Right renal pelvis (tissue), 4 donors: ENCODE results near the gene ARHGAP40. TPM values are rescaled to one million over a fixed set of nuclear protein-coding genes. Genes with fewer than 3 reads are reported as not detected.

Source experiments
- DNase-seq, 4 donors: peaks; one replicate each; pipeline ENCODE4 v3.0.0-alpha.2; 2013; ENCODE audit warnings: low read depth in 4 of 4, low spot score in 3 of 4, missing footprints in 1 of 4
- polyA plus RNA-seq, 4 donors: library from polyadenylated mRNA; unstranded; fragments of 120-200 nt; gene quantifications; one replicate each; pipeline ENCODE4 v1.2.1, GENCODE V29; 2013; ENCODE audit not compliant: insufficient read length in 4 of 4

ARHGAP40 gene
- polyA plus RNA-seq, 4 donors: 0.45 to 2.4 (median 1.1) TPM

GRCh38 chr20:38673261-38673660 lies 71.7 kb downstream of the ARHGAP40 start:
- no peak for DNase-seq

- DNase-seq: no peak
Measured at GRCh38 chr20:38673725-38674091, 72.1 kb downstream of the ARHGAP40 start.

GRCh38 chr20:38674092-38674764 lies 72.6 kb downstream of the ARHGAP40 start:
- DNase-seq: peak; percentile 43 to 53 (median 46)

GRCh38 chr20:38674765-38675133 lies 73.1 kb downstream of the ARHGAP40 start:
- DNase-seq: no peak

- no peak for DNase-seq
Measured at GRCh38 chr20:38676576-38676975, 75.0 kb downstream of the ARHGAP40 start.

GRCh38 chr20:38680500-38681306 lies 79.1 kb downstream of the ARHGAP40 start:
- DNase-seq: peak; percentile 60 to 72 (median 67)

- no peak for DNase-seq
Measured at GRCh38 chr20:38685271-38685670, 83.7 kb downstream of the ARHGAP40 start.

- peak in 2 of 4 donors; percentile 54 to 56 for DNase-seq
Measured at GRCh38 chr20:38685853-38686473, 84.4 kb downstream of the ARHGAP40 start.

- DNase-seq: peak; percentile 68 to 82 (median 78)
Measured at GRCh38 chr20:38692436-38693411, 91.1 kb downstream of the ARHGAP40 start.

GRCh38 chr20:38697306-38697705 lies 95.7 kb downstream of the ARHGAP40 start:
- no peak for DNase-seq

- no peak for DNase-seq
Measured at GRCh38 chr20:38698541-38698940, 96.9 kb downstream of the ARHGAP40 start.

GRCh38 chr20:38700141-38700540 lies 98.5 kb downstream of the ARHGAP40 start:
- DNase-seq: no peak

Other genes starting within 250 kb of the ARHGAP40 start
- gene SNHG17, start 166.5 kb upstream of the ARHGAP40 start, polyA plus RNA-seq: 10 to 100 TPM; 29.6 to 66.2 (median 31.8) TPM
- gene RALGAPB, start 129.0 kb upstream of the ARHGAP40 start, polyA plus RNA-seq: 10 to 100 TPM; 32.2 to 43.2 (median 37.2) TPM
- gene ADIG, start 20.6 kb upstream of the ARHGAP40 start, polyA plus RNA-seq: not detected
- gene SLC32A1, start 122.7 kb downstream of the ARHGAP40 start, polyA plus RNA-seq: 1 to 10 TPM; 1.4 to 2.1 (median 1.7) TPM
- 10 to 100 TPM in 1 of 4 donors, 1 to 10 TPM in 3; 8.9 to 10.5 (median 9.9) TPM for gene ACTR5, start 146.7 kb downstream of the ARHGAP40 start, polyA plus RNA-seq
- gene PPP1R16B, start 203.9 kb downstream of the ARHGAP40 start, polyA plus RNA-seq: 1 to 10 TPM; 6.9 to 9.0 (median 8.3) TPM